GM12872 (cell line): Measurements from ENCODE around the gene DND1.

Experiments used
- TF ChIP-seq, protein P1 (sequence below): IDR thresholded peaks from 3 replicates; pipeline ENCODE4 v1.5.1; 2011; ENCODE audit warnings: low read depth, mild to moderate bottlenecking, low read length, moderate library complexity; ENCODE audit not compliant: insufficient read depth

Gene DND1

DNA sequence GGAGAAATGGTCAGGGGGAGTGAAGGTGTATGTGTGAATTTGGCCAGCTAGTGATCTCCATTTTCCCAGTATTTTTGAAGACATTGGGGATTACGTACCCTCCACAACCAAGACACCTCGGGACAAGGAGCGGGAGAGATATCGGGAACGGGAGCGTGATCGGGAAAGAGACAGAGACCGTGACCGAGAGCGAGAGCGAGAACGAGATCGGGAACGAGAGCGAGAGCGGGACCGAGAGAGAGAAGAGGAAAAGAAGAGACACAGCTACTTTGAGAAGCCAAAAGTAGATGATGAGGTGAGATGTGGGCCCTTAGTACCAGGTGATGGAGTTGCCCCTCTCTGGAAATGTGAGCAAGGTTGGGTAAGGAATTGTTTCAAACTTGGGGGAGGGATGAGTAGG, 14.5 kb downstream of the DND1 start:
- TF ChIP-seq, protein P1, sequence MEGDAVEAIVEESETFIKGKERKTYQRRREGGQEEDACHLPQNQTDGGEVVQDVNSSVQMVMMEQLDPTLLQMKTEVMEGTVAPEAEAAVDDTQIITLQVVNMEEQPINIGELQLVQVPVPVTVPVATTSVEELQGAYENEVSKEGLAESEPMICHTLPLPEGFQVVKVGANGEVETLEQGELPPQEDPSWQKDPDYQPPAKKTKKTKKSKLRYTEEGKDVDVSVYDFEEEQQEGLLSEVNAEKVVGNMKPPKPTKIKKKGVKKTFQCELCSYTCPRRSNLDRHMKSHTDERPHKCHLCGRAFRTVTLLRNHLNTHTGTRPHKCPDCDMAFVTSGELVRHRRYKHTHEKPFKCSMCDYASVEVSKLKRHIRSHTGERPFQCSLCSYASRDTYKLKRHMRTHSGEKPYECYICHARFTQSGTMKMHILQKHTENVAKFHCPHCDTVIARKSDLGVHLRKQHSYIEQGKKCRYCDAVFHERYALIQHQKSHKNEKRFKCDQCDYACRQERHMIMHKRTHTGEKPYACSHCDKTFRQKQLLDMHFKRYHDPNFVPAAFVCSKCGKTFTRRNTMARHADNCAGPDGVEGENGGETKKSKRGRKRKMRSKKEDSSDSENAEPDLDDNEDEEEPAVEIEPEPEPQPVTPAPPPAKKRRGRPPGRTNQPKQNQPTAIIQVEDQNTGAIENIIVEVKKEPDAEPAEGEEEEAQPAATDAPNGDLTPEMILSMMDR = no peak

DNA sequence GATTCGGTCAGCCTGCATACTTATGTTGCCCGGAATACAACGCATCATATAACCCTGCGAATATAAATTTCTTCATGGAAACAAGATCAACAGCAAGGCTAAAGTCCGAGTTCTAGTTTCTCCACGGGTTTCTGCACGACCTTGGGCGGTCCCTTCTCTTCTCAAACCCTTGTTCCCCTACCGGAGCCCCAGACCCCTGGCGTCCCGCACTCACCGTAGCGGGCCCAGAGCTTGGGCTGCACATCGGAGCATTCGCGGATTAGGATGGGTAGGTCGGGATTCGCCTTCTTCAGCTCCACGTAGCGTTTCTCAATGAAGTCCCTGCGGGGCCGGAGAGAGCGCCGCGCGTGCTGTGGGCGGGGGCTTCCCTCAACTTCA, 26.3 kb downstream of the DND1 start:
- TF ChIP-seq, protein P1 = no peak

DNA sequence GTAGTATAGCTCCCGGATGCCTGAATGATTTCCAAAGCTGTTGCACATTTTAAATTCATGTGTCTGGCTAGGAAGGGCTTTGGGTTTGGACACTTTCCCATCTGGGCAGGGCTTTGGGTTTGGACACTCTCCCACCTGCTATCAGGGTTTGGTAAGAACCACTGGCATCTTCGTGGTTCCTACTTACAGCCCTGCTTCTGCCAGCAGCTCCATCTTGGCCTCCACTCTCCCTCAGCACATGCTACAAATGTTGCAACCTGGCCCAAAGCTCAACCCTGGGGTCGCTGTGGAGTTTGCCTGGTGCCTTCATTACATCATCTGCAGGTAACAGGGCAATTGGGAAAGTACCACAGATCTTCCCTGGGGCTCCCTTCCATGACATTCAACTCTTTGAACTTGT, 30.7 kb downstream of the DND1 start:
- TF ChIP-seq, protein P1 = no peak

DNA sequence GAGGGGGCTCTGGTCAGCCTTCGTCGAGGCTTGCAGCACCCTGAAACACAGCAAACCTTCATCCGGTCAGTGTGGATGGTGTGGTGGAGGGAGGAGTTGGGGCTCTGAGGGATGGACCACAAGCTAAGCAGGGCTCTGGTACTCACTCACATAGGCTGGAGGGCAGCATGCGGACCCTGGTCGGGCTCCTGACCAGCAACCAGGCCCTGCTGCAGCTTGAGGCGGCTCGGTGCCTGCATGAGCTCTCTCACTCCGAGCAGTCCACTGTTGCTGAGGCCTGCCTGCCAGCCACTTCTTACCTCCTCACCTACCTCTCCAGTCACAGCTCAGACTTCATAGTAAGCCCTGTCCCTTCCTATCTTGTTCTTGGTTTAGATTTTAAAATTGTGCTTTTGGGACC, 31.7 kb downstream of the DND1 start:
- TF ChIP-seq, protein P1 = no peak

DNA sequence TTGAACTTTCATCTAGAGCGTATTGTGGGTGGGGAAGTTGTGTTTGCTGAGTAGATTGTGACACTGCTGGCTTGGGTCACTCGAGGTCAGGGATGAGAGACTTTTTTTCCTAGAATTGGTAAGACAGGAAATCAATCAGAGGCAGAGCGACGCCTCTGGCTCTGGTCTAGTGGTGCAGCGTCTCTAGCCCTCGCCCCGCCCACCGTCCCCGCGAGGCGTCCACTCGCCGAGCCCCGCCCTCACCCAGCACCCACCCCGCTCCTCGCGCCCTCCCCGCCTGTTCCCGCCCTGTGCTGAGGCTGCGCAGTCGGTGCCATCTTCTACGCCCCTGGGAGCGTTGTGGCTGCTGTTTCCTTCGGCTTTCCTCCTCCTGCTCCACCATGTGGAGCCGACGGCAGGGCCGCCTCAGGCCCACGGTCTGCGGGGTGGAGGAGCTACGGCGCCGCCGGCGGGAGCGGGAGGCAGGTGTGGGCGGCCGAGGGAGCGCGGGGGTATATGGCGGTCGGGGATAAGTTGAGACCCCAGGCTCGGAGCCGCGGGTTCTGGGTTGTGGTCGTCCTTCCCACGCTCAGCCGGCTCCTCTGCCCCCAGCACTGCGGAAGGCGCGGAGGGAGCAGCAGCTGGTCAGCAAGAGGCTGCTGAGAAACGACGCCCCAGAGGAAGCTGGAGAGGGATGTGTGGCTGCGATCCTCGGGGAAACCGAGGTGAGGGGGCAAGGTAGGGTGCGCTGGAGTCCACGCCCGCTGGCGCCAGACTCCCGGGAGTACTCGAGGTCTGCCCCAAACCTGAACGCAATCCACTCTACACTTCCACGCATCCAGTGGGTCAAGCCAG, 34.0 kb downstream of the DND1 start, which contains the start of gene TMCO6:
TSS of gene TMCO6 (plus strand) at position 304 of the 834 bp plus-strand sequence. CDS start at position 381, 77 bp downstream.
- TF ChIP-seq, protein P1 = peak; percentile 81

DNA sequence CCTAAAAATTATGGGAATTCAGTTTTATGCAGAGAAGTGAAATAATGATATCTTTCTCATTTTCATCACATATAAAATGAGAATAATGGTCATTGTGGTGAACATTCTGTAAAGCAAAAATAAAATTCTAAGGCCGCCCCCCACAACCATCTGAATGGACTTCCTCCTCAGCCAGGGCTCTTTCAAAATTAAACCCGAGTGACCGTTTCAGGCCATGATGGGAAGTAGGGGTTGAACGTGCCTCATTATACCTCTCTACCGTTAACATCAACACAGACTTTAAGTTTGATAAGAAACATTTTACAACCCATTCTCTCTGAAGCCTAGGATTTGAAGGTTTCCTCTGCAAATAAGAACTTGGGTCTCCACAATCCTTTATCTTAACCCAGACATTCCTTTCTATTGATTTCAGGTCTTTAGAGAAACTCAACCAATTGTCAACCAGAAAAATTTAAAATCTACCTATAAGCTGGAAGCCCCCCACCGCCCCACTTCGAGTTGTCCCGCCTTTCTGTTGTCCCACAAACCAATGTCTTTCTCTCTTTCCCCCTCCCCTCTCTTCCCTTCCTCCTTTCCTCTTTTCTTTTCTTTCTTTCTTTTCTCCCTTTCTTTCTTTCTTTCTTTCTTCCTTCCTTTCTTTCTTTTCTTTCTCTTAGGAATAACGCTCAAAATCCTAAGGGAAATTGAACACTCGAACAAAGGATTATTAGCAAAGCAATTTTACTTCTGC, 35.8 kb downstream of the DND1 start:
- TF ChIP-seq, protein P1 = no peak
